Calu3 (cell line): ENCODE measurements around the gene UCK2. TPM values are rescaled to one million over a fixed set of nuclear protein-coding genes. Genes with fewer than 3 reads are reported as not detected.
A peak's percentile ranks its signal among the peaks of the same experiment; 100 is the strongest.
"Not testable (repeated sequence)": the region's sequence is repeated elsewhere in the genome, so short reads cannot be mapped to it uniquely, and the experiment has no call there.

Experiments used
- Bru-seq: library from RNA; stranded (reverse); fragments of 400-500 nt; gene quantifications from one replicate; lab custom pipeline; 2021; lab: Mats Ljungman, UMichigan
- BruChase-seq, 2 experiments: library from RNA; stranded (reverse); fragments of 400-500 nt; gene quantifications; one replicate each; lab custom pipeline; 2021; lab: Mats Ljungman, UMichigan
- BruUV-seq: library from RNA; stranded (reverse); fragments of 400-500 nt; replicated peaks from 2 replicates; lab custom pipeline; 2021; lab: Mats Ljungman, UMichigan
- CTCF ChIA-PET: fragments of 300-600 bp; sonication (Branson Sonifier 250); formaldehyde crosslinking; loops from one replicate; lab custom pipeline; 2022; ENCODE audit warnings: antibody characterized with exemption; lab: Charles Lee
- DNase-seq: peaks from one replicate; pipeline ENCODE4 v3.0.0; 2022
- H3K27ac Mint-ChIP-seq: one replicate; pipeline ENCODE4 v1.8.0; 2022; ENCODE audit warnings: mixed read lengths; ENCODE audit not compliant: unreplicated experiment
- H3K27me3 Mint-ChIP-seq: one replicate; pipeline ENCODE4 v1.8.0; 2022; ENCODE audit warnings: mixed read lengths; ENCODE audit not compliant: unreplicated experiment
- H3K36me3 Mint-ChIP-seq: one replicate; pipeline ENCODE4 v1.8.0; 2022; ENCODE audit warnings: mild to moderate bottlenecking, moderate library complexity, mixed read lengths; ENCODE audit not compliant: insufficient read depth, unreplicated experiment
- H3K4me1 Mint-ChIP-seq: one replicate; pipeline ENCODE4 v1.8.0; 2022; ENCODE audit warnings: mild to moderate bottlenecking, low read depth, mixed read lengths; ENCODE audit not compliant: unreplicated experiment
- H3K4me3 Mint-ChIP-seq: one replicate; pipeline ENCODE4 v1.8.0; 2022; ENCODE audit warnings: mild to moderate bottlenecking, low read depth, moderate library complexity, mixed read lengths; ENCODE audit not compliant: unreplicated experiment
- H3K9me3 Mint-ChIP-seq: one replicate; pipeline ENCODE4 v1.8.0; 2022; ENCODE audit warnings: low read depth, mixed read lengths; ENCODE audit not compliant: unreplicated experiment
- intact Hi-C: fragments of 100-400 bp; cut with micrococcal nuclease; formaldehyde crosslinking; loops from one replicate; pipeline ENCODE4 v1.10.0; 2022; ENCODE audit not compliant: unreplicated experiment
- long read RNA-seq: library from polyadenylated mRNA; stranded (forward); transcript quantifications from one replicate; pipeline ENCODE4 v2.0.0, GENCODE V29; 2022
- total RNA-seq: library from RNA; stranded (reverse); gene quantifications from 2 replicates; pipeline ENCODE4 v1.2.3, GENCODE V29; 2022
- TF ChIP-seq, protein P1 (sequence below): fragments of 200-600 bp; IDR thresholded peaks from one replicate; pipeline ENCODE4 v1.8.0; 2022; ENCODE audit warnings: antibody characterized with exemption; ENCODE audit not compliant: unreplicated experiment

Gene UCK2
- total RNA-seq (106 and 109 TPM in 2 replicates), Bru-seq, nascent RNA (percentile 95 among the genes with signal in this experiment), BruChase-seq, experiment 1, labeled RNA remaining after a 6-hour chase (percentile 88 among the genes with signal in this experiment), BruChase-seq, experiment 2, labeled RNA remaining after a 2-hour chase (percentile 87 among the genes with signal in this experiment)
- long read RNA-seq, full-length matches to known transcripts, result 131 of 166 reads
- long read RNA-seq, partial matches to known transcripts, result 21 of 166 reads
- long read RNA-seq, other reads (novel, unspliced or antisense), result 14 of 166 reads

- no TSS peak for BruUV-seq
- CTCF ChIA-PET, result interaction anchor here (0.6 to 1.2 kb wide), 4 partner anchors 29 to 76 kb away, joined by 3 to 6 read pairs (median 6); partner anchors contain the start of gene TMCO1
- H3K27me3 Mint-ChIP-seq, result no peaks in the 10 kb centered on the region
- H3K4me3 Mint-ChIP-seq, result peak within 1 kb of the TSS; percentile 99
- intact Hi-C loops, result loop anchor here (1.0 to 5.0 kb wide), 4 partner anchors 58 to 229 kb away; no protein-coding TSS in a partner anchor
- peak within 1 kb of the TSS; percentile 88 for H3K27ac Mint-ChIP-seq
- H3K9me3 Mint-ChIP-seq, result no peaks in the 10 kb centered on the region
- peak; percentile 87 for DNase-seq
- TF ChIP-seq, protein P1, sequence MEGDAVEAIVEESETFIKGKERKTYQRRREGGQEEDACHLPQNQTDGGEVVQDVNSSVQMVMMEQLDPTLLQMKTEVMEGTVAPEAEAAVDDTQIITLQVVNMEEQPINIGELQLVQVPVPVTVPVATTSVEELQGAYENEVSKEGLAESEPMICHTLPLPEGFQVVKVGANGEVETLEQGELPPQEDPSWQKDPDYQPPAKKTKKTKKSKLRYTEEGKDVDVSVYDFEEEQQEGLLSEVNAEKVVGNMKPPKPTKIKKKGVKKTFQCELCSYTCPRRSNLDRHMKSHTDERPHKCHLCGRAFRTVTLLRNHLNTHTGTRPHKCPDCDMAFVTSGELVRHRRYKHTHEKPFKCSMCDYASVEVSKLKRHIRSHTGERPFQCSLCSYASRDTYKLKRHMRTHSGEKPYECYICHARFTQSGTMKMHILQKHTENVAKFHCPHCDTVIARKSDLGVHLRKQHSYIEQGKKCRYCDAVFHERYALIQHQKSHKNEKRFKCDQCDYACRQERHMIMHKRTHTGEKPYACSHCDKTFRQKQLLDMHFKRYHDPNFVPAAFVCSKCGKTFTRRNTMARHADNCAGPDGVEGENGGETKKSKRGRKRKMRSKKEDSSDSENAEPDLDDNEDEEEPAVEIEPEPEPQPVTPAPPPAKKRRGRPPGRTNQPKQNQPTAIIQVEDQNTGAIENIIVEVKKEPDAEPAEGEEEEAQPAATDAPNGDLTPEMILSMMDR, result no peak
- peaks cover 18% of the 10 kb centered on the region for H3K4me1 Mint-ChIP-seq
- H3K36me3 Mint-ChIP-seq, result peaks cover 29% of the 10 kb centered on the region
Measured at GRCh38 chr1:165827268-165828102, at the start of gene UCK2. TSS of gene UCK2 (plus strand) at chr1:165827614. CDS start at chr1:165827834, 220 bp downstream.

- H3K4me1 Mint-ChIP-seq, H3K4me3 Mint-ChIP-seq, H3K9me3 Mint-ChIP-seq, H3K27me3 Mint-ChIP-seq, H3K36me3 Mint-ChIP-seq, intact Hi-C loops, CTCF ChIA-PET, DNase-seq, H3K27ac Mint-ChIP-seq, BruUV-seq: not testable (repeated sequence)
Measured at GRCh38 chr1:165778197-165778596, 49.2 kb upstream of the UCK2 start.

DNA sequence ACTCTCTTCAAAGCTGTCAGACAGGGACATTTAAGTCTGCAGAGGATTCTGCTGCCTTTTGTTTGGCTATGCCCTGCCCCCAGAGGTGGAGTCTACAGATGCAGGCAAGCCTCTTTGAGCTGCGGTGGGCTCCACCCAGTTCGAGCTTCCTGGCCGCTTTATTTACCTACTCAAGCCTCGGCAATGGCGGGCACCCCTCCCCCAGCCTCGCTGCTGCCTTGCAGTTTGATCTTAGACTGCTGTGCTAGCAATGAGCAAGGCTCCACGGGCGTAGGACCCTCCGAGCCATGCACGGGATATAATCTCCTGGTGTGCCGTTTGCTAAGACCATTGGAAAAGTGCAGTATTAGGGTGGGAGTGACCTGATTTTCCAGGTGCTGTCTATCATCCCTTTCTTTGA, 43.9 kb upstream of the UCK2 start:
- H3K4me1 Mint-ChIP-seq, result not testable (repeated sequence)

GRCh38 chr1:165787741-165788140, 39.7 kb upstream of the UCK2 start:
- CTCF ChIA-PET, result no interaction called here
- no peak overlapping the region for H3K27ac Mint-ChIP-seq
- H3K4me3 Mint-ChIP-seq, result no peak overlapping the region
- intact Hi-C loops, result no loop called here
- TF ChIP-seq, protein P1, result no peak
- BruUV-seq, result no TSS peak
- H3K27me3 Mint-ChIP-seq, result no peaks in the 10 kb centered on the region
- no peaks in the 10 kb centered on the region for H3K36me3 Mint-ChIP-seq
- no peak for DNase-seq
- peaks cover under 1% of the 10 kb centered on the region for H3K9me3 Mint-ChIP-seq
- H3K4me1 Mint-ChIP-seq, result no peaks in the 10 kb centered on the region

More for the DNA sequence above, 43.9 kb upstream of the UCK2 start:
- H3K4me3 Mint-ChIP-seq, intact Hi-C loops, BruUV-seq, CTCF ChIA-PET, H3K36me3 Mint-ChIP-seq, DNase-seq, H3K27me3 Mint-ChIP-seq, H3K27ac Mint-ChIP-seq, H3K9me3 Mint-ChIP-seq: not testable (repeated sequence)

DNA sequence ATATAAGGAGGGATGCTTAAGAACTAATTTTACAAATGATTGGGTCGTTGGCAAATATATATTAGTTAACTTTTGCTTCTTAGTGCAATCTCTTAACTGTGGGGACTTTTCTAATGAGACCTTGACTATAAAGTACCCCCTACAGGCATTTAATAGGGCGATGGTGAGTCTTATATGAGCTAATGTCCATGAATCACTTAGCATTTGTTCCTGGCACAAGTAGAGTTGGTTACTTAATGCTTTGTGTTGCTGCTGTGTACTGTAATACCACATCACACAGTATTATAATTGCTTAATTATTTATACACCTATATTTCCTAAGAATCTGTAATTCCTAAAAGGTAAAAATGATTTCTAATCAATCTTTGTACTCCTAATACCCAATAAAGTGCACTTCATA, 33.5 kb upstream of the UCK2 start:
- H3K4me3 Mint-ChIP-seq, result no peak overlapping the region
- peaks cover 5% of the 10 kb centered on the region for H3K36me3 Mint-ChIP-seq
- no TSS peak for BruUV-seq
- CTCF ChIA-PET, result interaction anchor here (0.6 kb wide), 1 partner anchor 108 kb away, joined by 7 read pairs; no protein-coding TSS in a partner anchor
- intact Hi-C loops, result no loop called here
- no peak for DNase-seq
- TF ChIP-seq, protein P1, result no peak
- no peaks in the 10 kb centered on the region for H3K27me3 Mint-ChIP-seq
- no peaks in the 10 kb centered on the region for H3K4me1 Mint-ChIP-seq
- no peak overlapping the region for H3K27ac Mint-ChIP-seq
- H3K9me3 Mint-ChIP-seq, result no peaks in the 10 kb centered on the region
